ENCODE data around the gene GTPBP2.

GTPBP2 gene

DNA sequence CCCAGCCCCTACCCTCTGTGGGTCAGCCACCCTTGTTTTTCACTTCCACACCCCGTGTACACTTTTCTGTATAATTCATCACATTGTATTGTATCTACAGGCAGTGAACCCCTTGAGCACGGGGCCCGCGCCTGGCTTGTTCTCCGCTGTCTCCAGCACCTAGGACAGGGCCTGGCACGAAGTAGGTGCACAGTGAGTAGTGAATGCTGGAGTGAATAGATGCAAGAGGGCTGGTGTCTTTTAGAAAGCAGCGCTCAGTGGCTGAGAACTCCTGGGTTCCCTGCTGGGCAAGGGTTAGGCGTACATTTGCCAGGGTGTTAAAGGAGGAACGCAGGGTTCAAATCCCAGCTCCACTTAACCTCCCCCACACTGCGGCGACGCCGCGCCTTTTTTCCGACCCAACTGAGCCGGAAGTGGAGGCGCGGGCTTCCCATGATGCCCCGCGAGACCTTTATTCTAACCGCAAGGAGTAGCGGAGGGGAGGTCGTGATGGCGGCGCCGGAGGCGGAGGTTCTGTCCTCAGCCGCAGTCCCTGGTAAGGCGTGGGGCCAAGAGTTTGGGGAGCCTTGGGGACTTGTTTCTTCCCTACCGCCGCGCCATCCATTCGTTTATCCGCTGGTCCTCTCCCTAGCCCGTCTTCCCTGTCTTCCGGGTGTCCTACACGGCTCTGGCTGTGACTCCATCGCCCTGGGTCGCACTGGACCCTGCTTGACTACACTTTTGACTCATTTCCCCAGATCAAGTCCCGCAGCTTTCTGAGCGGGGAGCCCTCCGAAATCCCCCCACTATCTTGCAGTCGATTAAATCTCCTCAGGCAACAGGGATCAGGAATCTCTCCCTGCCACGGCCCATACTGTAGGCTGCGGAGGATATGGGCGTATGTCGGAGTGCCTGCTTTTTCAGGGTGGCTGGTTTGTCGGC, 6.6 kb upstream of the GTPBP2 start, which contains the start of gene MAD2L1BP (continued):
- TF ChIP-seq ZNF488 (tag by site-specific recombination; IDR thresholded peaks at IDR 0.05): no peak
- peak; percentile 75 for TF ChIP-seq WT1 (tag by site-specific recombination; IDR thresholded peaks at IDR 0.05)
- TF ChIP-seq ZSCAN23 (tag by site-specific recombination; IDR thresholded peaks at IDR 0.05): 0 out of 2 replicates have a peak, but pooled peaks have one; percentile 60
- TF ChIP-seq, protein P1, sequence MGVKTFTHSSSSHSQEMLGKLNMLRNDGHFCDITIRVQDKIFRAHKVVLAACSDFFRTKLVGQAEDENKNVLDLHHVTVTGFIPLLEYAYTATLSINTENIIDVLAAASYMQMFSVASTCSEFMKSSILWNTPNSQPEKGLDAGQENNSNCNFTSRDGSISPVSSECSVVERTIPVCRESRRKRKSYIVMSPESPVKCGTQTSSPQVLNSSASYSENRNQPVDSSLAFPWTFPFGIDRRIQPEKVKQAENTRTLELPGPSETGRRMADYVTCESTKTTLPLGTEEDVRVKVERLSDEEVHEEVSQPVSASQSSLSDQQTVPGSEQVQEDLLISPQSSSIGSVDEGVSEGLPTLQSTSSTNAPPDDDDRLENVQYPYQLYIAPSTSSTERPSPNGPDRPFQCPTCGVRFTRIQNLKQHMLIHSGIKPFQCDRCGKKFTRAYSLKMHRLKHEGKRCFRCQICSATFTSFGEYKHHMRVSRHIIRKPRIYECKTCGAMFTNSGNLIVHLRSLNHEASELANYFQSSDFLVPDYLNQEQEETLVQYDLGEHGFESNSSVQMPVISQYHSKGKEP (tag by site-specific recombination; IDR thresholded peaks at IDR 0.05): 0 out of 2 replicates have a peak, but pooled peaks have one; percentile 8
- TF ChIP-seq, protein P2, sequence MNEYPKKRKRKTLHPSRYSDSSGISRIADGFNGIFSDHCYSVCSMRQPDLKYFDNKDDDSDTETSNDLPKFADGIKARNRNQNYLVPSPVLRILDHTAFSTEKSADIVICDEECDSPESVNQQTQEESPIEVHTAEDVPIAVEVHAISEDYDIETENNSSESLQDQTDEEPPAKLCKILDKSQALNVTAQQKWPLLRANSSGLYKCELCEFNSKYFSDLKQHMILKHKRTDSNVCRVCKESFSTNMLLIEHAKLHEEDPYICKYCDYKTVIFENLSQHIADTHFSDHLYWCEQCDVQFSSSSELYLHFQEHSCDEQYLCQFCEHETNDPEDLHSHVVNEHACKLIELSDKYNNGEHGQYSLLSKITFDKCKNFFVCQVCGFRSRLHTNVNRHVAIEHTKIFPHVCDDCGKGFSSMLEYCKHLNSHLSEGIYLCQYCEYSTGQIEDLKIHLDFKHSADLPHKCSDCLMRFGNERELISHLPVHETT (tag by site-specific recombination; IDR thresholded peaks at IDR 0.05): 0 out of 2 replicates have a peak, but pooled peaks have one; percentile 40
- TF ChIP-seq RBAK (tag by site-specific recombination; IDR thresholded peaks at IDR 0.05): no peak
- 0 out of 2 replicates have a peak, but pooled peaks have one; percentile 24 for TF ChIP-seq ZFP37 (tag by site-specific recombination; IDR thresholded peaks at IDR 0.05)
- peak; percentile 89 for TF ChIP-seq TCF7L2 (IDR thresholded peaks at IDR 0.05; ENCODE audit: borderline replicate concordance, low read depth, low read length)
- peak; percentile 45; the same call in 1 of the 2 replicates for TF ChIP-seq ZNF239 (tag by site-specific recombination; IDR thresholded peaks at IDR 0.05)
- no peak for TF ChIP-seq ZNF398 (tag by site-specific recombination; IDR thresholded peaks at IDR 0.05)
- TF ChIP-seq, protein P3, sequence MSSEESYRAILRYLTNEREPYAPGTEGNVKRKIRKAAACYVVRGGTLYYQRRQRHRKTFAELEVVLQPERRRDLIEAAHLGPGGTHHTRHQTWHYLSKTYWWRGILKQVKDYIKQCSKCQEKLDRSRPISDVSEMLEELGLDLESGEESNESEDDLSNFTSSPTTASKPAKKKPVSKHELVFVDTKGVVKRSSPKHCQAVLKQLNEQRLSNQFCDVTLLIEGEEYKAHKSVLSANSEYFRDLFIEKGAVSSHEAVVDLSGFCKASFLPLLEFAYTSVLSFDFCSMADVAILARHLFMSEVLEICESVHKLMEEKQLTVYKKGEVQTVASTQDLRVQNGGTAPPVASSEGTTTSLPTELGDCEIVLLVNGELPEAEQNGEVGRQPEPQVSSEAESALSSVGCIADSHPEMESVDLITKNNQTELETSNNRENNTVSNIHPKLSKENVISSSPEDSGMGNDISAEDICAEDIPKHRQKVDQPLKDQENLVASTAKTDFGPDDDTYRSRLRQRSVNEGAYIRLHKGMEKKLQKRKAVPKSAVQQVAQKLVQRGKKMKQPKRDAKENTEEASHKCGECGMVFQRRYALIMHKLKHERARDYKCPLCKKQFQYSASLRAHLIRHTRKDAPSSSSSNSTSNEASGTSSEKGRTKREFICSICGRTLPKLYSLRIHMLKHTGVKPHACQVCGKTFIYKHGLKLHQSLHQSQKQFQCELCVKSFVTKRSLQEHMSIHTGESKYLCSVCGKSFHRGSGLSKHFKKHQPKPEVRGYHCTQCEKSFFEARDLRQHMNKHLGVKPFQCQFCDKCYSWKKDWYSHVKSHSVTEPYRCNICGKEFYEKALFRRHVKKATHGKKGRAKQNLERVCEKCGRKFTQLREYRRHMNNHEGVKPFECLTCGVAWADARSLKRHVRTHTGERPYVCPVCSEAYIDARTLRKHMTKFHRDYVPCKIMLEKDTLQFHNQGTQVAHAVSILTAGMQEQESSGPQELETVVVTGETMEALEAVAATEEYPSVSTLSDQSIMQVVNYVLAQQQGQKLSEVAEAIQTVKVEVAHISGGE (tag by site-specific recombination; conservative IDR thresholded peaks at IDR 0.05; ENCODE audit: low read depth): peak; percentile 59
- no peak; the same call in 1 of the 2 replicates for TF ChIP-seq ZNF18 (tag by site-specific recombination; IDR thresholded peaks at IDR 0.05)
- peak; percentile 58; the same call in 1 of the 2 replicates for TF ChIP-seq SP3 (tag by site-specific recombination; IDR thresholded peaks at IDR 0.05)
- peak; percentile 65 for TF ChIP-seq SP2 (tag by site-specific recombination; IDR thresholded peaks at IDR 0.05)
- TF ChIP-seq ZNF658 (tag by site-specific recombination; IDR thresholded peaks at IDR 0.05): no peak
- peak; percentile 85 for TF ChIP-seq ZFHX2 (tag by site-specific recombination; conservative IDR thresholded peaks at IDR 0.05)
- peak; percentile 98 for TF ChIP-seq REST (tag by site-specific recombination; IDR thresholded peaks at IDR 0.05)
- TF ChIP-seq, protein P4, sequence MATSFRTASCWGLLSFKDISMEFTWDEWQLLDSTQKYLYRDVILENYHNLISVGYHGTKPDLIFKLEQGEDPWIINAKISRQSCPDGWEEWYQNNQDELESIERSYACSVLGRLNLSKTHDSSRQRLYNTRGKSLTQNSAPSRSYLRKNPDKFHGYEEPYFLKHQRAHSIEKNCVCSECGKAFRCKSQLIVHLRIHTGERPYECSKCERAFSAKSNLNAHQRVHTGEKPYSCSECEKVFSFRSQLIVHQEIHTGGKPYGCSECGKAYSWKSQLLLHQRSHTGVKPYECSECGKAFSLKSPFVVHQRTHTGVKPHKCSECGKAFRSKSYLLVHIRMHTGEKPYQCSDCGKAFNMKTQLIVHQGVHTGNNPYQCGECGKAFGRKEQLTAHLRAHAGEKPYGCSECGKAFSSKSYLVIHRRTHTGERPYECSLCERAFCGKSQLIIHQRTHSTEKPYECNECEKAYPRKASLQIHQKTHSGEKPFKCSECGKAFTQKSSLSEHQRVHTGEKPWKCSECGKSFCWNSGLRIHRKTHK (tag by site-specific recombination; IDR thresholded peaks at IDR 0.05): no peak
- TF ChIP-seq, protein P5, sequence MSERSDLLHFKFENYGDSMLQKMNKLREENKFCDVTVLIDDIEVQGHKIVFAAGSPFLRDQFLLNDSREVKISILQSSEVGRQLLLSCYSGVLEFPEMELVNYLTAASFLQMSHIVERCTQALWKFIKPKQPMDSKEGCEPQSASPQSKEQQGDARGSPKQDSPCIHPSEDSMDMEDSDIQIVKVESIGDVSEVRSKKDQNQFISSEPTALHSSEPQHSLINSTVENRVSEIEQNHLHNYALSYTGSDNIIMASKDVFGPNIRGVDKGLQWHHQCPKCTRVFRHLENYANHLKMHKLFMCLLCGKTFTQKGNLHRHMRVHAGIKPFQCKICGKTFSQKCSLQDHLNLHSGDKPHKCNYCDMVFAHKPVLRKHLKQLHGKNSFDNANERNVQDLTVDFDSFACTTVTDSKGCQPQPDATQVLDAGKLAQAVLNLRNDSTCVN (tag by site-specific recombination; optimal IDR thresholded peaks at IDR 0.05): peak; percentile 70
